WTC11 (cell line): ENCODE measurements around the gene STX12. TPM values are rescaled to one million over a fixed set of nuclear protein-coding genes. Genes with fewer than 3 reads are reported as not detected.
A peak's percentile ranks its signal among the peaks of the same experiment; 100 is the strongest.
"Not testable (repeated sequence)": the region's sequence is repeated elsewhere in the genome, so short reads cannot be mapped to it uniquely, and the experiment has no call there.

Experiments
- ATAC-seq: fragments of 200-7000 bp; cut with Tn5 transposase; 2 replicates; pipeline ENCODE4 v1.10.0; 2021; ENCODE audit warnings: mild to moderate bottlenecking, moderate library complexity
- CTCF ChIA-PET: fragments of 300-600 bp; sonication (Branson Sonifier 250); formaldehyde crosslinking; loops from one replicate; lab custom pipeline; 2021; ENCODE audit warnings: antibody characterized with exemption; lab: Charles Lee
- POLR2A ChIA-PET: fragments of 350-600 bp; sonication (Branson Sonifier 250); formaldehyde crosslinking; loops from one replicate; lab custom pipeline; 2021; ENCODE audit warnings: antibody characterized with exemption; lab: Charles Lee
- DNase-seq: peaks from one replicate; pipeline ENCODE4 v3.0.0; 2021; ENCODE audit warnings: low spot score
- H3K27ac Mint-ChIP-seq: 2 replicates; pipeline ENCODE4 v1.8.0; 2021; ENCODE audit warnings: mixed read lengths
- H3K27me3 Mint-ChIP-seq: 2 replicates; pipeline ENCODE4 v1.8.0; 2021; ENCODE audit warnings: low read depth, mild to moderate bottlenecking, moderate library complexity, mixed read lengths
- H3K36me3 Mint-ChIP-seq: 2 replicates; pipeline ENCODE4 v1.8.0; 2021; ENCODE audit warnings: mixed read lengths
- H3K4me1 Mint-ChIP-seq: 2 replicates; pipeline ENCODE4 v1.8.0; 2022; ENCODE audit warnings: mixed read lengths
- H3K4me3 Mint-ChIP-seq: 2 replicates; pipeline ENCODE4 v1.8.0; 2021; ENCODE audit warnings: mild to moderate bottlenecking, moderate library complexity, mixed read lengths
- H3K9me3 Mint-ChIP-seq: 2 replicates; pipeline ENCODE4 v1.8.0; 2021; ENCODE audit warnings: mixed read lengths
- ATF3 ChIP-seq: sonication (generic); formaldehyde crosslinking; conservative IDR thresholded peaks from 2 replicates; pipeline ENCODE4 v1.8.1; 2022; ENCODE audit warnings: mild to moderate bottlenecking, missing genetic modification reagents
- E2F5 ChIP-seq: sonication (generic); formaldehyde crosslinking; IDR thresholded peaks from 2 replicates; pipeline ENCODE4 v1.8.1; 2022; ENCODE audit warnings: mild to moderate bottlenecking, moderate library complexity, missing genetic modification reagents
- GTF2I ChIP-seq: fragments of 250-450 bp; sonication (Bioruptor Pico); conservative IDR thresholded peaks from 2 replicates; pipeline ENCODE4 v1.4.0; 2021; ENCODE audit warnings: mild to moderate bottlenecking
- HMGA2 ChIP-seq: fragments of 250-450 bp; sonication (Bioruptor Pico); IDR thresholded peaks from 2 replicates; pipeline ENCODE4 v1.4.0; 2021; ENCODE audit warnings: mild to moderate bottlenecking, moderate library complexity
- IRF2 ChIP-seq: sonication (generic); formaldehyde crosslinking; IDR thresholded peaks from 2 replicates; pipeline ENCODE4 v1.8.0; 2022; ENCODE audit warnings: low read depth, missing genetic modification reagents, borderline replicate concordance
- JAZF1 ChIP-seq: fragments of 250-450 bp; sonication (Bioruptor Pico); IDR thresholded peaks from 2 replicates; pipeline ENCODE4 v1.9.0; 2021; ENCODE audit warnings: moderate library complexity, mild to moderate bottlenecking, inconsistent platforms
- MLX ChIP-seq: sonication (generic); formaldehyde crosslinking; IDR thresholded peaks from 2 replicates; pipeline ENCODE4 v1.8.1; 2023; ENCODE audit warnings: mild to moderate bottlenecking, missing genetic modification reagents, moderate library complexity
- MXD4 ChIP-seq: fragments of 250-450 bp; sonication (Bioruptor Pico); IDR thresholded peaks from 2 replicates; pipeline ENCODE4 v1.8.0; 2021; ENCODE audit warnings: mild to moderate bottlenecking, moderate library complexity, borderline replicate concordance
- MYBL2 ChIP-seq: sonication (generic); formaldehyde crosslinking; IDR thresholded peaks from 2 replicates; pipeline ENCODE4 v1.8.1; 2023; ENCODE audit warnings: mild to moderate bottlenecking, moderate library complexity, missing genetic modification reagents
- NFYB ChIP-seq: sonication (generic); formaldehyde crosslinking; conservative IDR thresholded peaks from 2 replicates; pipeline ENCODE4 v1.8.0; 2022; ENCODE audit warnings: low read depth, missing genetic modification reagents
- RORB ChIP-seq: fragments of 250-450 bp; sonication (Bioruptor Pico); IDR thresholded peaks from 2 replicates; pipeline ENCODE4 v1.9.0; 2021; ENCODE audit warnings: mild to moderate bottlenecking
- SOX15 ChIP-seq: fragments of 250-450 bp; sonication (Bioruptor Pico); IDR thresholded peaks from 2 replicates; pipeline ENCODE4 v1.9.0; 2021; ENCODE audit warnings: mild to moderate bottlenecking
- ZNF416 ChIP-seq: fragments of 250-450 bp; sonication (Bioruptor Pico); IDR thresholded peaks from 2 replicates; pipeline ENCODE4 v1.9.0; 2021; ENCODE audit warnings: mild to moderate bottlenecking, inconsistent platforms
- total RNA-seq: library from RNA; stranded (reverse); gene quantifications from 3 replicates; pipeline ENCODE4 v1.2.3, GENCODE V29; 2021
- TF ChIP-seq, protein P1 (sequence below): fragments of 250-450 bp; sonication (Bioruptor Pico); IDR thresholded peaks from 2 replicates; pipeline ENCODE4 v1.9.0; 2021; ENCODE audit warnings: mild to moderate bottlenecking
- TF ChIP-seq, protein P2 (sequence below): sonication (generic); formaldehyde crosslinking; IDR thresholded peaks from 2 replicates; pipeline ENCODE4 v1.8.1; 2023; ENCODE audit warnings: mild to moderate bottlenecking, missing genetic modification reagents

STX12 gene
- total RNA-seq, 1 experiment from 2014 or later, result 10.3 TPM

DNA sequence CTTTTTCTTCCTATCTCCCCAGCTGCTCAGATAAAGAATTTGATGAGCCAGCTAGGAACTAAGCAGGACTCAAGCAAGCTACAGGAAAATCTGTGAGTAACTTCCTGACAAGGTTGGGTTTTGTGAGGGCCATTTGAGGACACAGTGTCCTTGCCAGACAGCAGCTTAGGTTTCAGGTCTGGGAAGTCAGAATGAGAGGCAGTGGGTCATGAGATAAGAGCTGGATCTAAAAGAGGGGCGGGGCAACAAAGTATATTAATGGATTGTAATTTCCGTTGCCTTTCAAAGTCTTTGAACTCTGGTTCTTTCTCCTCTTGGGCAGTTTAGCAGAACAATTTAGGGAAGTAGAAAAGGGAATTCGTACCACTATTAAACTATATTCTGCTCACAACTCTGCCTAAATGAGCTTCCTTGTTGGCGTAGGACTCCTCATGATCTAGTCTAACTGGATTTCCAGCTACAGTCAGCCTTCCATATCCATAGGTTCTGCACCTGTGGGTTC is 16.6 kb downstream of the STX12 start:
- DNase-seq, result no peak
- ChIA-PET CTCF (no interaction called here), POLR2A (no interaction called here)
- Mint-ChIP-seq H3K4me3 (no peak overlapping the region), H3K27me3 (no peaks in the 10 kb centered on the region), H3K27ac (no peak overlapping the region), H3K9me3 (peaks cover 11% of the 10 kb centered on the region; the same call in 1 of the 2 replicates), H3K36me3 (peaks cover 14% of the 10 kb centered on the region), H3K4me1 (no peaks in the 10 kb centered on the region)
- no peak for ATAC-seq
- TF ChIP-seq, protein P1, sequence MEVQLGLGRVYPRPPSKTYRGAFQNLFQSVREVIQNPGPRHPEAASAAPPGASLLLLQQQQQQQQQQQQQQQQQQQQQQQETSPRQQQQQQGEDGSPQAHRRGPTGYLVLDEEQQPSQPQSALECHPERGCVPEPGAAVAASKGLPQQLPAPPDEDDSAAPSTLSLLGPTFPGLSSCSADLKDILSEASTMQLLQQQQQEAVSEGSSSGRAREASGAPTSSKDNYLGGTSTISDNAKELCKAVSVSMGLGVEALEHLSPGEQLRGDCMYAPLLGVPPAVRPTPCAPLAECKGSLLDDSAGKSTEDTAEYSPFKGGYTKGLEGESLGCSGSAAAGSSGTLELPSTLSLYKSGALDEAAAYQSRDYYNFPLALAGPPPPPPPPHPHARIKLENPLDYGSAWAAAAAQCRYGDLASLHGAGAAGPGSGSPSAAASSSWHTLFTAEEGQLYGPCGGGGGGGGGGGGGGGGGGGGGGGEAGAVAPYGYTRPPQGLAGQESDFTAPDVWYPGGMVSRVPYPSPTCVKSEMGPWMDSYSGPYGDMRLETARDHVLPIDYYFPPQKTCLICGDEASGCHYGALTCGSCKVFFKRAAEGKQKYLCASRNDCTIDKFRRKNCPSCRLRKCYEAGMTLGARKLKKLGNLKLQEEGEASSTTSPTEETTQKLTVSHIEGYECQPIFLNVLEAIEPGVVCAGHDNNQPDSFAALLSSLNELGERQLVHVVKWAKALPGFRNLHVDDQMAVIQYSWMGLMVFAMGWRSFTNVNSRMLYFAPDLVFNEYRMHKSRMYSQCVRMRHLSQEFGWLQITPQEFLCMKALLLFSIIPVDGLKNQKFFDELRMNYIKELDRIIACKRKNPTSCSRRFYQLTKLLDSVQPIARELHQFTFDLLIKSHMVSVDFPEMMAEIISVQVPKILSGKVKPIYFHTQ (CRISPR knock-in tag), result no peak
- no peak for TF ChIP-seq ATF3 (CRISPR knock-in tag)

DNA sequence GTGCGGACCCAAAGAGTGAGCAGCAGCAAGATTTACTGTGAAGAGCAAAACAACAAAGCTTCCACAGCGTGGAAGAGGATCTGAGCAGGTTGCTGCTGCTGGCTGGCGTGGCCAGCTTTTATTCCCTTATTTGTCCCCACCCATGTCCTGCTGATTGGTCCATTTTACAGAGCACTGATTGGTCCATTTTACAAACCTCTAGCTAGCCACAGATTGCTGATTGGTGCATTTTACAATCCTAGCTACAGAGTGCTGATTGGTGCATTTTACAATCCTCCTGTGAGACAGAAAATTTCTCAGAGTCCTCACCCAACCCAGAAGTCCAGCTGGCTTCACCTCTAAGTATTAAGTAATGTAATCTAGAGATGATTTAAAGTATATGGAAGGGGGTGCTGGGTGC is 17.3 kb downstream of the STX12 start:
- H3K4me3 Mint-ChIP-seq, H3K27me3 Mint-ChIP-seq, H3K4me1 Mint-ChIP-seq, ATAC-seq, DNase-seq, POLR2A ChIA-PET, H3K27ac Mint-ChIP-seq, CTCF ChIA-PET: not testable (repeated sequence)
- Mint-ChIP-seq H3K9me3 (peaks cover 11% of the 10 kb centered on the region; the same call in 1 of the 2 replicates), H3K36me3 (peaks cover 14% of the 10 kb centered on the region)
- TF ChIP-seq NFYB (CRISPR knock-in tag), result peak; percentile 54

DNA sequence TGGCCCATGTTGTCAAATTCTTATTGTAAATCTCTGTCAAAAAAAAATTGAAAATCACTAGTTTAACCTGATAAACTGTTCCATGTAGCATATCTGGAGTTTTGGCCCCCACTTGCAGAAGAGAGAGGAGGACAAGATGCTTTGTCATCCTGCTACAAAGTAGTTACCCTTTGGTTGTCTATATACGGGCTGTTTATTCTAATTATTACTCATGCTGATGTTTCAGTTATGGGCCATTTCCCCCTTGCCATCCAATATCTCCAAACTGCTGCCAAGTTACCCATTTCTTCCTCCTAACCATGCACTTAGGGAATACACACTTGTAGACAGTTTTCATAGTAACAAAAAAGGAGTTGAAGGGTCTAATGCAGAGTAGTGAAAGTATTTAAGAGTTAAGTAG is 22.6 kb downstream of the STX12 start:
- no peak for ATAC-seq
- ChIA-PET POLR2A (no interaction called here), CTCF (interaction anchor here (0.6 kb wide), 1 partner anchor 390 kb away, joined by 5 read pairs; no protein-coding TSS in a partner anchor)
- no peak overlapping the region for H3K27ac Mint-ChIP-seq
- H3K4me1 Mint-ChIP-seq, result no peaks in the 10 kb centered on the region
- TF ChIP-seq MYBL2, result no peak
- TF ChIP-seq MLX (CRISPR knock-in tag), result no peak
- TF ChIP-seq, protein P2, sequence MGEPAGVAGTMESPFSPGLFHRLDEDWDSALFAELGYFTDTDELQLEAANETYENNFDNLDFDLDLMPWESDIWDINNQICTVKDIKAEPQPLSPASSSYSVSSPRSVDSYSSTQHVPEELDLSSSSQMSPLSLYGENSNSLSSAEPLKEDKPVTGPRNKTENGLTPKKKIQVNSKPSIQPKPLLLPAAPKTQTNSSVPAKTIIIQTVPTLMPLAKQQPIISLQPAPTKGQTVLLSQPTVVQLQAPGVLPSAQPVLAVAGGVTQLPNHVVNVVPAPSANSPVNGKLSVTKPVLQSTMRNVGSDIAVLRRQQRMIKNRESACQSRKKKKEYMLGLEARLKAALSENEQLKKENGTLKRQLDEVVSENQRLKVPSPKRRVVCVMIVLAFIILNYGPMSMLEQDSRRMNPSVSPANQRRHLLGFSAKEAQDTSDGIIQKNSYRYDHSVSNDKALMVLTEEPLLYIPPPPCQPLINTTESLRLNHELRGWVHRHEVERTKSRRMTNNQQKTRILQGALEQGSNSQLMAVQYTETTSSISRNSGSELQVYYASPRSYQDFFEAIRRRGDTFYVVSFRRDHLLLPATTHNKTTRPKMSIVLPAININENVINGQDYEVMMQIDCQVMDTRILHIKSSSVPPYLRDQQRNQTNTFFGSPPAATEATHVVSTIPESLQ (CRISPR knock-in tag), result no peak
- no peak for TF ChIP-seq ATF3 (CRISPR knock-in tag)
- TF ChIP-seq HMGA2, result no peak
- no peak for TF ChIP-seq ZNF416 (CRISPR knock-in tag)
- no peak for TF ChIP-seq GTF2I (CRISPR knock-in tag)
- no peak for TF ChIP-seq MXD4 (CRISPR knock-in tag)
- TF ChIP-seq IRF2 (CRISPR knock-in tag), result no peak
- no peak for TF ChIP-seq RORB (CRISPR knock-in tag)
- no peak for TF ChIP-seq SOX15 (CRISPR knock-in tag)
- no peak for TF ChIP-seq JAZF1 (CRISPR knock-in tag)
- TF ChIP-seq E2F5 (CRISPR knock-in tag), result no peak
- no peak overlapping the region for H3K4me3 Mint-ChIP-seq
- no peaks in the 10 kb centered on the region for H3K27me3 Mint-ChIP-seq
- no peaks in the 10 kb centered on the region for H3K9me3 Mint-ChIP-seq
- DNase-seq, result no peak
- peaks cover 3% of the 10 kb centered on the region; the same call in 1 of the 2 replicates for H3K36me3 Mint-ChIP-seq
